ENCODE results near the gene PDIA5.

DNA sequence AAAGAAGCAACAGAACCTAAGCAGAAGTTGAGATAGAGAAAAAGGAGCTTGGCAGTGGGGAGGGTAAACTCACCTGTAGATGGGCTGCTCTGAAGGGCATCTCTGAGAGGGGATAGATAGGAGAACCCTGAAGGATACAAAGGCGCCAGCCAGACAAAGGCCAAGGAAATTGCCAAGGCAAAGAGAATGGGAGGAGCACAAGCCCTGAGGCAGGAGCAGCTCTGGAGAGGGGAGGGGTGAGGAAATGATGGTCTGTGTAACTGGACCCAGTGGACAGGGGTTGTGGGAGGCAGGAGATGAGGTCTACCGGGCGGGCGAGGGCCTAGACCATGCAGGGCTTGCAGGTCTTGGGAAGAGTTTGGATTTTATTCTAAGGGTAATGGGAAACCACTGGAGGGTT, 2.3 kb upstream of the PDIA5 start:
- TF ChIP-seq CTCF (conservative IDR thresholded peaks at IDR 0.05), result no peak
- no peak for TF ChIP-seq ZFX (IDR thresholded peaks at IDR 0.05)
